ENCODE data around the gene DGCR8.
A peak's percentile ranks its signal among the peaks of the same experiment; 100 is the strongest.

The DGCR8 gene

GRCh38 chr22:20130731-20131596, 50.9 kb downstream of the DGCR8 start:
- H3K4me3 ChIP-seq (ENCODE audit: low read depth, low read length): peak overlapping the region; percentile 64
- TF ChIP-seq, protein P1, sequence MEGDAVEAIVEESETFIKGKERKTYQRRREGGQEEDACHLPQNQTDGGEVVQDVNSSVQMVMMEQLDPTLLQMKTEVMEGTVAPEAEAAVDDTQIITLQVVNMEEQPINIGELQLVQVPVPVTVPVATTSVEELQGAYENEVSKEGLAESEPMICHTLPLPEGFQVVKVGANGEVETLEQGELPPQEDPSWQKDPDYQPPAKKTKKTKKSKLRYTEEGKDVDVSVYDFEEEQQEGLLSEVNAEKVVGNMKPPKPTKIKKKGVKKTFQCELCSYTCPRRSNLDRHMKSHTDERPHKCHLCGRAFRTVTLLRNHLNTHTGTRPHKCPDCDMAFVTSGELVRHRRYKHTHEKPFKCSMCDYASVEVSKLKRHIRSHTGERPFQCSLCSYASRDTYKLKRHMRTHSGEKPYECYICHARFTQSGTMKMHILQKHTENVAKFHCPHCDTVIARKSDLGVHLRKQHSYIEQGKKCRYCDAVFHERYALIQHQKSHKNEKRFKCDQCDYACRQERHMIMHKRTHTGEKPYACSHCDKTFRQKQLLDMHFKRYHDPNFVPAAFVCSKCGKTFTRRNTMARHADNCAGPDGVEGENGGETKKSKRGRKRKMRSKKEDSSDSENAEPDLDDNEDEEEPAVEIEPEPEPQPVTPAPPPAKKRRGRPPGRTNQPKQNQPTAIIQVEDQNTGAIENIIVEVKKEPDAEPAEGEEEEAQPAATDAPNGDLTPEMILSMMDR (IDR thresholded peaks at IDR 0.05; ENCODE audit: low read depth, low read length): no peak
- peak; percentile 84 for DNase-seq (ENCODE audit: low read depth, low spot score)
- in situ Hi-C loops (cut with HindIII; ENCODE audit: low sequenced_read_pairs): no loop called here

DNA sequence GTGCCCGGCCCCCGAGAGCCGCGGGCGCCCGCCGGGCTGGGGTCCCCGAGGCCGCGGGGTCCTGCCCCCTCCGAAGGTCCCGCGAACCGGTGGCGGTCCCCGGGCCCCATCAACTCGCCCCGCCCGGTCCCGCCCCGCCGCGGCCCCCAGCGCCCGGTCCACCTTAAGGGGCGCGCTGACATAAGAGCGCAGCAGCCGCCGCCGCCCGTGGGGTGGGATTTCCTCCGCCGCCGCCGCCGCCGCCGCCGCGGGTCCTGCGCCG, 51.5 kb downstream of the DGCR8 start, which contains the start of gene ZDHHC8:
Gene ZDHHC8 (plus strand): TSS at position 208 of the 262 bp plus-strand sequence. CDS start 144 bp downstream, outside the sequence.
- no peak for DNase-seq (ENCODE audit: low read depth, low spot score)
- in situ Hi-C loops (cut with HindIII; ENCODE audit: low sequenced_read_pairs): no loop called here
- TF ChIP-seq, protein P1 (IDR thresholded peaks at IDR 0.05; ENCODE audit: low read depth, low read length): no peak
- H3K4me3 ChIP-seq (ENCODE audit: low read depth, low read length): peak within 1 kb of the TSS; percentile 73

GRCh38 chr22:20131859-20132685, 52.0 kb downstream of the DGCR8 start:
- TF ChIP-seq, protein P1 (IDR thresholded peaks at IDR 0.05; ENCODE audit: low read depth, low read length): no peak
- H3K4me3 ChIP-seq (ENCODE audit: low read depth, low read length): peak overlapping the region; percentile 73
- in situ Hi-C loops (cut with HindIII; ENCODE audit: low sequenced_read_pairs): no loop called here
- no peak for DNase-seq (ENCODE audit: low read depth, low spot score)

- no peak for DNase-seq (ENCODE audit: low read depth, low spot score)
- in situ Hi-C loops (cut with HindIII; ENCODE audit: low sequenced_read_pairs): no loop called here
These were observed 52.7 kb downstream of the DGCR8 start for GRCh38 chr22:20132686-20133246.

GRCh38 chr22:20133930-20134549, 54.0 kb downstream of the DGCR8 start:
- no peak for DNase-seq (ENCODE audit: low read depth, low spot score)
- TF ChIP-seq, protein P1 (IDR thresholded peaks at IDR 0.05; ENCODE audit: low read depth, low read length): no peak
- no peak overlapping the region for H3K4me3 ChIP-seq (ENCODE audit: low read depth, low read length)
- in situ Hi-C loops (cut with HindIII; ENCODE audit: low sequenced_read_pairs): no loop called here

More at GRCh38 chr22:20132686-20133246, 52.7 kb downstream of the DGCR8 start:
- H3K4me3 ChIP-seq (ENCODE audit: low read depth, low read length): peak overlapping the region; percentile 73
- TF ChIP-seq, protein P1 (IDR thresholded peaks at IDR 0.05; ENCODE audit: low read depth, low read length): no peak

DNA sequence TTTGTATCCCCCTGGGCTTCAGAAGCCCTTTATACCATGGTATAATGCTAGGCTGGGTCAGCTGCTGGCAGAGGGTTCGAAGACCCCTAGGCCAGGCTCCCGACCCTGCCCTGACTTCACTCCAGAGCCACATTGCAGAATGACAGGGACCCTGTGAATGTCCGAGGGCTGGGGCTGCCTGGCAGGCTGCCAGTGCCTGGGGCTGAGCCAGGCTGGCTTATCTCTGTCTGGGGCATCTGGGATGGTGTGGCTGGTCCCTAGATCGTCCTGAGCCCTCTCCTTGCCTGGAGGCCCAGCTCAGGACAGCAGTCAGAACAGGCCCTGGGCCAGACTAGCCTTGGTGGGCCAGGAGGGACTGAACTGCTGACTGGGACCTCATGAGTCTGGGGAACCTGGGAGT, 55.2 kb downstream of the DGCR8 start:
- no peak for DNase-seq (ENCODE audit: low read depth, low spot score)
- in situ Hi-C loops (cut with HindIII; ENCODE audit: low sequenced_read_pairs): no loop called here
- TF ChIP-seq, protein P1 (IDR thresholded peaks at IDR 0.05; ENCODE audit: low read depth, low read length): no peak
- H3K4me3 ChIP-seq (ENCODE audit: low read depth, low read length): no peak overlapping the region

All from astrocyte of the spinal cord (primary cell).